A673 (cell line): ENCODE data around the gene RIC8A. TPM values are rescaled to one million over a fixed set of nuclear protein-coding genes. Genes with fewer than 3 reads are reported as not detected.
"Not testable (repeated sequence)": the region's sequence is repeated elsewhere in the genome, so short reads cannot be mapped to it uniquely, and the experiment has no call there.

ENCODE experiments used
- BruUV-seq: library from RNA; stranded (reverse); fragments of 400-500 nt; replicated peaks from 2 replicates; lab custom pipeline; 2021; lab: Mats Ljungman, UMichigan
- CTCF ChIA-PET: fragments of 300-600 bp; sonication (Branson Sonifier 250); formaldehyde crosslinking; loops from one replicate; lab custom pipeline; 2022; ENCODE audit warnings: antibody characterized with exemption; lab: Charles Lee
- POLR2A ChIA-PET: fragments of 300-600 bp; sonication (Branson Sonifier 250); formaldehyde crosslinking; loops from one replicate; lab custom pipeline; 2022; ENCODE audit warnings: antibody characterized with exemption; ENCODE audit not compliant: low non-redundant PET; lab: Charles Lee
- DNase-seq: peaks from one replicate; pipeline ENCODE4 v3.0.0-alpha.2; 2015; ENCODE audit warnings: low spot score
- H3K27ac ChIP-seq: fragments of 200-600 bp; sonication (generic); 2 replicates; pipeline ENCODE4 v1.5.1; 2016; ENCODE audit warnings: mixed run types, low read depth, mild to moderate bottlenecking, mixed read lengths, antibody characterized with exemption, low read length; ENCODE audit not compliant: poor library complexity, severe bottlenecking
- H3K27me3 ChIP-seq: fragments of 200-600 bp; sonication (generic); replicated peaks from 2 replicates; pipeline ENCODE4 v1.6.1; 2017; ENCODE audit warnings: mixed run types, low read depth, mild to moderate bottlenecking, mixed read lengths, antibody characterized with exemption, low read length; ENCODE audit not compliant: insufficient read depth, poor library complexity
- H3K36me3 ChIP-seq: fragments of 200-600 bp; sonication (generic); 2 replicates; pipeline ENCODE4 v1.6.1; 2016; ENCODE audit warnings: mixed run types, mild to moderate bottlenecking, mixed read lengths, antibody characterized with exemption, low read length; ENCODE audit not compliant: insufficient read depth, poor library complexity, severe bottlenecking
- H3K4me1 ChIP-seq: fragments of 200-600 bp; sonication (generic); 2 replicates; pipeline ENCODE4 v1.6.1; 2017; ENCODE audit warnings: mixed run types, mild to moderate bottlenecking, mixed read lengths, antibody characterized with exemption, low read length; ENCODE audit not compliant: insufficient read depth, poor library complexity, severe bottlenecking
- H3K4me3 ChIP-seq: fragments of 200-600 bp; sonication (generic); 2 replicates; pipeline ENCODE4 v1.5.1; 2016; ENCODE audit warnings: low read depth, mixed run types, mild to moderate bottlenecking, mixed read lengths, low read length; ENCODE audit not compliant: poor library complexity, severe bottlenecking
- H3K9me3 ChIP-seq: fragments of 200-600 bp; sonication (generic); 2 replicates; pipeline ENCODE4 v1.6.1; 2016; ENCODE audit warnings: mixed run types, low read depth, mild to moderate bottlenecking, mixed read lengths, antibody characterized with exemption, low read length; ENCODE audit not compliant: poor library complexity, severe bottlenecking
- EZH2 ChIP-seq: fragments of 200-600 bp; sonication (generic); IDR thresholded peaks from 2 replicates; pipeline ENCODE4 v1.6.1; 2017; ENCODE audit warnings: borderline replicate concordance, low read depth, mild to moderate bottlenecking, mixed read lengths, antibody characterized with exemption, low read length; ENCODE audit not compliant: poor library complexity, severe bottlenecking
- intact Hi-C: fragments of 100-400 bp; cut with micrococcal nuclease; formaldehyde crosslinking; loops from one replicate; pipeline ENCODE4 v1.10.0; 2022; ENCODE audit not compliant: unreplicated experiment
- total RNA-seq: library from RNA; stranded (reverse); gene quantifications from 2 replicates; pipeline ENCODE4 v1.2.3, GENCODE V29; 2021
- TF ChIP-seq, protein P1 (sequence below): fragments of 300-800, 200-600 bp; sonication (generic); conservative IDR thresholded peaks from 2 replicates; pipeline ENCODE4 v1.5.1; 2017; ENCODE audit warnings: low read depth, mild to moderate bottlenecking, antibody characterized with exemption, low read length, moderate library complexity, mixed read lengths

RIC8A gene
- total RNA-seq, 1 experiment from 2014 or later = 88.2 TPM

DNA sequence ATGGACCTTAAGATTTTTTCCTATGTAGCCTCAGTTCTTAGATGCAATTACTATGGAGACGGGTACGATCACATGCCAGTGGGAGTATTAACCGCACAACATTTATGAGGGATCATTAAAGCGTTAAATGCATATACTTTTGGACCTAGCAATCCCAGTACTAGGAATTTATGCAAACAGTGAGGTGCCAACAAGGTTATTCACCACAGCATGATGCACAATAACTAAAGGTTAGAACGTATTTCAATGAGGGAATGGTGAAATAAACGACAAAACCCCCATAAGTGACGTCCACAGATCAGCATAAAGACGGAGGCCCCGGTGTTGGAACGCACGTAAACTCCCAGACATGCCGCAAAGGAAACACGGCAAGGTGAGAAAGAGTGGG is 28.1 kb downstream of the RIC8A start:
- H3K36me3 ChIP-seq = peaks cover 7% of the 10 kb centered on the region
- peak overlapping the region; percentile 95 for H3K4me3 ChIP-seq
- POLR2A ChIA-PET = no interaction called here
- H3K27ac ChIP-seq = peak overlapping the region; percentile 73
- peaks cover 12% of the 10 kb centered on the region for H3K4me1 ChIP-seq
- intact Hi-C loops = no loop called here
- peak; percentile 42 for DNase-seq
- BruUV-seq = no TSS peak
- CTCF ChIA-PET = no interaction called here
- H3K27me3 ChIP-seq = no peaks in the 10 kb centered on the region
- H3K9me3 ChIP-seq = no peaks in the 10 kb centered on the region
- TF ChIP-seq EZH2 = no peak
- TF ChIP-seq, protein P1, sequence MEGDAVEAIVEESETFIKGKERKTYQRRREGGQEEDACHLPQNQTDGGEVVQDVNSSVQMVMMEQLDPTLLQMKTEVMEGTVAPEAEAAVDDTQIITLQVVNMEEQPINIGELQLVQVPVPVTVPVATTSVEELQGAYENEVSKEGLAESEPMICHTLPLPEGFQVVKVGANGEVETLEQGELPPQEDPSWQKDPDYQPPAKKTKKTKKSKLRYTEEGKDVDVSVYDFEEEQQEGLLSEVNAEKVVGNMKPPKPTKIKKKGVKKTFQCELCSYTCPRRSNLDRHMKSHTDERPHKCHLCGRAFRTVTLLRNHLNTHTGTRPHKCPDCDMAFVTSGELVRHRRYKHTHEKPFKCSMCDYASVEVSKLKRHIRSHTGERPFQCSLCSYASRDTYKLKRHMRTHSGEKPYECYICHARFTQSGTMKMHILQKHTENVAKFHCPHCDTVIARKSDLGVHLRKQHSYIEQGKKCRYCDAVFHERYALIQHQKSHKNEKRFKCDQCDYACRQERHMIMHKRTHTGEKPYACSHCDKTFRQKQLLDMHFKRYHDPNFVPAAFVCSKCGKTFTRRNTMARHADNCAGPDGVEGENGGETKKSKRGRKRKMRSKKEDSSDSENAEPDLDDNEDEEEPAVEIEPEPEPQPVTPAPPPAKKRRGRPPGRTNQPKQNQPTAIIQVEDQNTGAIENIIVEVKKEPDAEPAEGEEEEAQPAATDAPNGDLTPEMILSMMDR = no peak

- intact Hi-C loops = no loop called here
- BruUV-seq = no TSS peak
These were observed 28.7 kb downstream of the RIC8A start, which contains the start of gene SIRT3 for GRCh38 chr11:235997-236773. Gene SIRT3, minus strand, starts transcription at chr11:236342. Its CDS starts 14 bp downstream, at chr11:236328.

DNA sequence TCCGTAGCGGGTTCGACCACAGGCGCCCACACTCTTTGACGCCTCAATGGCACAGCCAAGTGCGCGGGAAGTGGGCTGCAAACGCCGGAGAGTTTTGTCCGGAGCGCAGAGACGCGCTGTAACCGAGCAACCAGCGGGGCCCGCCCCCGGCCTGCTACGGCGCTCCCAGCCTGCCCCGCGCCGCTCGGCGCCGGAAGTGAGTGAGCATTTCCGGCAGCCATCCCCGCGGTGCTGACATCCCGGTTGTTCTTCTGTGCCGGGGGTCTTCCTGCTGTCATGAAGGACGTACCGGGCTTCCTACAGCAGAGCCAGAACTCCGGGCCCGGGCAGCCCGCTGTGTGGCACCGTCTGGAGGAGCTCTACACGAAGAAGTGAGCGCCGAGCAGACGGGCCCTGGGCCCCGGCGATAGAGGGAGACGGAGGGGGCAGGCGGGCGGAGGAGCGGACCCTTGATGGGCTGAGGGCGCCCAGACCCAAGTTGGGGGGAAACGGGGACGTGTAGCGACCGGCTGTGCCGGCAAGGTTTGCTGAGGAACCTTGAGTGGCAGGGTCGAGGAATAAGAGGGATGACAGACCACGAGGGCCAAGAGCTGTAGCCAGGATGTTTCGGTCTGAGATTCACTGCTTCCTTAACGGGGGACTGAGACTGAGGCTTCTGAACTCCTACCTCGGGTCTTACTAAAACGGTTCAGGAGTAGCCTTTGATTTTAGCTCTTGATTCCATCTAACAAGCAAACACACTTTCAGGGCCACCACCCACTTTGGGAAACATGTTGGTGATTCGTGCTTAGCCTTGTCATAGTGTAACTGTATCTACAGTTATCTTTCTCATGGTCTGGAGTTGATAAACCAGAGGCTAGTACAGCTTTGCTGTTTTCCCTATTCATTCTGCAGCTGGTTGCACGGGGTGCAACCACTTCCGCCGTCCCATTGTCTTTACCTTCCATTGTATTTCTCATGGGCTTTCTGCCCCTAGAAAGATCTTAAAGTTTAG is 29.6 kb downstream of the RIC8A start, which contains the start of gene PSMD13:
Gene PSMD13, plus strand, starts transcription at position 203 of the 994 bp plus-strand sequence. Its CDS starts 74 bp downstream, at position 277.
- DNase-seq = peak; percentile 91
- POLR2A ChIA-PET = no interaction called here
- TF ChIP-seq, protein P1 = no peak
- TF ChIP-seq EZH2 = no peak
- Histone ChIP-seq H3K27ac (peak within 1 kb of the TSS; percentile 78), H3K9me3 (no peaks in the 10 kb centered on the region), H3K4me3 (peak within 1 kb of the TSS; percentile 95), H3K4me1 (peaks cover 12% of the 10 kb centered on the region), H3K27me3 (no peaks in the 10 kb centered on the region), H3K36me3 (peaks cover 11% of the 10 kb centered on the region)
- intact Hi-C loops = no loop called here
- TSS peak; percentile 51 for BruUV-seq
- CTCF ChIA-PET = interaction anchor here (0.6 kb wide), 1 partner anchor 482 kb away, joined by 3 read pairs; no protein-coding TSS in a partner anchor

More at GRCh38 chr11:235997-236773, 28.7 kb downstream of the RIC8A start, which contains the start of gene SIRT3:
- ChIA-PET POLR2A (no interaction called here), CTCF (no interaction called here)
- Histone ChIP-seq H3K9me3 (no peaks in the 10 kb centered on the region), H3K4me1 (peaks cover 12% of the 10 kb centered on the region), H3K36me3 (peaks cover 8% of the 10 kb centered on the region), H3K4me3 (peak within 1 kb of the TSS; percentile 95), H3K27ac (peak within 1 kb of the TSS; percentile 78), H3K27me3 (no peaks in the 10 kb centered on the region)
- peak; percentile 78 for DNase-seq
- TF ChIP-seq, protein P1 = no peak
- TF ChIP-seq EZH2 = no peak

DNA sequence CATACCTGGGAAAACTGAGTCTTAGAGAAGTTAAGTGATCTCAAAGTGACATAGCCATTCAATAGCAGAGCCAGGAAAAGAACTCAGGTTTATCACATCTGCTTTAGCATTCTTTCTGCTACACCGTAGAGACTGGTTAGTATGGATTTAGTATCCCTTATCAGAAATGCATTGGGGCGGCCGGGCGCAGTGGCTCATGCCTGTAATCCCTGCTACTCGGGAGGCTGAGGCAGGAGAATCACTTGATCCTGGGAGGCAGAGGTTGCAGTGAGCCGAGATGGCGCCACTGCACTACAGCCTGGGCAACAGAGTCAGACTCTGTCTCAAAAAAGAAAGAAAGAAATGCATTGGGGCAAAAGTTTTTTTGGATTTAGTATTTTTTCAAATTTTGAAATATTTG is 30.8 kb downstream of the RIC8A start:
- BruUV-seq, DNase-seq, CTCF ChIA-PET, POLR2A ChIA-PET, intact Hi-C loops, H3K27me3 ChIP-seq, H3K27ac ChIP-seq, H3K9me3 ChIP-seq: not testable (repeated sequence)
- H3K36me3 ChIP-seq = peaks cover 16% of the 10 kb centered on the region
- peaks cover 12% of the 10 kb centered on the region for H3K4me1 ChIP-seq
- peak overlapping the region; percentile 95 for H3K4me3 ChIP-seq
